B cell (primary cell): Measurements from ENCODE around the gene TGFBR3. TPM values are rescaled to one million over a fixed set of nuclear protein-coding genes. Genes with fewer than 3 reads are reported as not detected.

Experiments used
- ATAC-seq: fragments of 200-7000 bp; cut with Tn5 transposase; one replicate; pipeline ENCODE4 v1.10.0; 2021; ENCODE audit warnings: low read depth, mild to moderate bottlenecking, moderate number of reproducible peaks, moderate library complexity
- CTCF ChIA-PET: fragments of 350-600 bp; sonication (Branson Sonifier 250); formaldehyde crosslinking; loops from one replicate; lab custom pipeline; 2021; ENCODE audit warnings: antibody characterized with exemption, inconsistent platforms; lab: Charles Lee
- POLR2A ChIA-PET: fragments of 350-600 bp; sonication (Branson Sonifier 250); formaldehyde crosslinking; loops from one replicate; lab custom pipeline; 2021; ENCODE audit warnings: antibody characterized with exemption; lab: Charles Lee
- DNase-seq: peaks from one replicate; pipeline ENCODE4 v3.0.0; 2013
- H2AFZ ChIP-seq: 2 replicates; pipeline ENCODE4 v1.6.1; 2012; ENCODE audit warnings: mild to moderate bottlenecking, low read depth, low read length; ENCODE audit not compliant: insufficient read depth, poor library complexity, severe bottlenecking
- H3K27ac ChIP-seq, 2 donors: 1 replicate in 1 of 2; 2 replicates in 1 of 2; pipeline ENCODE4 v1.5.1; 2012 to 2013; ENCODE audit warnings: low read length in 2 of 2, mild to moderate bottlenecking in 2 of 2, moderate library complexity in 1 of 2
- H3K27me3 ChIP-seq, 4 experiments: fragments of 200-600 bp in 1 of 4; sonication (generic) in 1 of 4; replicated peaks in 1 of 4; 1 replicate in 2 of 4; 2 replicates in 2 of 4; pipeline versions ENCODE4 v1.6.1 to v1.7.0; 2013 to 2016; ENCODE audit warnings: low read length in 3 of 4, mild to moderate bottlenecking in 2 of 4, mixed read lengths in 1 of 4, moderate library complexity in 1 of 4; ENCODE audit not compliant: insufficient read depth in 4 of 4, control insufficient read depth in 3 of 4; ENCODE audit errors: control extremely low read depth in 1 of 4
- H3K36me3 ChIP-seq, 2 experiments: replicated peaks in 1 of 2; 1 replicate in 1 of 2; 2 replicates in 1 of 2; pipeline versions ENCODE4 v1.6.1 to v1.7.1; 2013; ENCODE audit warnings: low read length in 1 of 2; ENCODE audit not compliant: insufficient read depth in 2 of 2, control insufficient read depth in 1 of 2; ENCODE audit errors: control extremely low read depth in 1 of 2, extremely low read depth in 1 of 2
- H3K4me1 ChIP-seq, 2 donors: fragments of 200-600 bp in 1 of 2; sonication (generic) in 1 of 2; 1 replicate in 1 of 2; 2 replicates in 1 of 2; pipeline versions ENCODE4 v1.5.1 to v1.6.1; 2013 to 2017; ENCODE audit warnings: low read length in 2 of 2; ENCODE audit not compliant: control insufficient read depth in 2 of 2, insufficient read depth in 2 of 2
- H3K4me2 ChIP-seq: replicated peaks from 2 replicates; pipeline ENCODE3; 2012; ENCODE audit warnings: mild to moderate bottlenecking, low read depth, low read length; ENCODE audit not compliant: poor library complexity, severe bottlenecking
- H3K4me3 ChIP-seq, 5 experiments: fragments of 200-600 bp in 1 of 5; sonication (generic) in 1 of 5; 1 replicate in 3 of 5; 2 replicates in 2 of 5; pipeline versions ENCODE4 v1.5.1 to v1.7.0; 2011 to 2016; ENCODE audit warnings: low read length in 4 of 5, mild to moderate bottlenecking in 4 of 5, low read depth in 2 of 5, control low read depth in 1 of 5, moderate library complexity in 1 of 5; ENCODE audit not compliant: insufficient read depth in 1 of 5; ENCODE audit errors: control extremely low read depth in 1 of 5, extremely low read depth in 1 of 5
- H3K79me2 ChIP-seq: fragments of 200-600 bp; sonication (generic); one replicate; pipeline ENCODE4 v1.6.0; 2016; ENCODE audit warnings: low read length; ENCODE audit not compliant: control insufficient read depth, insufficient read depth
- H3K9ac ChIP-seq: fragments of 200-600 bp; sonication (generic); 2 replicates; pipeline ENCODE4 v1.6.1; 2017; ENCODE audit warnings: mild to moderate bottlenecking, low read length, moderate library complexity
- H3K9me3 ChIP-seq, 3 donors: one replicate each; pipeline versions ENCODE4 v1.6.1 to v1.7.1; 2013; ENCODE audit warnings: low read length in 2 of 3; ENCODE audit not compliant: control insufficient read depth in 2 of 3, insufficient read depth in 1 of 3; ENCODE audit errors: control extremely low read depth in 1 of 3
- H4K20me1 ChIP-seq: 2 replicates; pipeline ENCODE4 v1.6.0; 2012; ENCODE audit warnings: mild to moderate bottlenecking, low read length; ENCODE audit not compliant: insufficient read depth, control insufficient read depth, poor library complexity, severe bottlenecking
- H3K27ac Mint-ChIP-seq: one replicate; pipeline ENCODE4 v1.8.0; 2021; ENCODE audit warnings: mixed read lengths
- H3K27me3 Mint-ChIP-seq: one replicate; pipeline ENCODE4 v1.8.0; 2021; ENCODE audit warnings: mixed read lengths
- H3K4me1 Mint-ChIP-seq: one replicate; pipeline ENCODE4 v1.8.0; 2021; ENCODE audit warnings: mixed read lengths
- H3K4me3 Mint-ChIP-seq: one replicate; pipeline ENCODE4 v1.8.0; 2021; ENCODE audit warnings: mixed read lengths
- H3K9me3 Mint-ChIP-seq: one replicate; pipeline ENCODE4 v1.8.0; 2022; ENCODE audit warnings: mixed read lengths; ENCODE audit not compliant: insufficient read depth
- EZH2 ChIP-seq: IDR thresholded peaks from 2 replicates; pipeline ENCODE4 v1.6.1; 2012; ENCODE audit warnings: borderline replicate concordance, low read depth, mild to moderate bottlenecking, moderate library complexity, low read length; ENCODE audit not compliant: insufficient read depth, poor library complexity, severe bottlenecking
- WGBS: methylation state at CpG from one replicate; pipeline ENCODE4 v1.1.5; 2013; ENCODE audit warnings: missing lambda C conversion rate; ENCODE audit not compliant: insufficient coverage; 5-methylcytosine and 5-hydroxymethylcytosine counted together
- intact Hi-C: fragments of 100-400 bp; cut with micrococcal nuclease; formaldehyde crosslinking; loops from one replicate; pipeline ENCODE4 v1.10.0; 2022
- polyA plus RNA-seq: library from polyadenylated mRNA; depleted of rRNA; stranded (reverse); fragments of >200 nt; gene quantifications from 2 replicates; pipeline ENCODE4 v1.2.3, GENCODE V29; 2012
- total RNA-seq, 2 donors: library from RNA; stranded (reverse); fragments of 120-200 nt in 1 of 2; gene quantifications; 1 replicate in 1 of 2; 2 replicates in 1 of 2; pipeline versions ENCODE4 v1.2.3 to v1.2.4, GENCODE V29; 2013 to 2022
- TF ChIP-seq, protein P1 (sequence below): fragments of 200-600 bp; IDR thresholded peaks from one replicate; pipeline ENCODE4 v1.8.0; 2022; ENCODE audit warnings: antibody characterized with exemption, mild to moderate bottlenecking

Gene TGFBR3
- total and polyA plus RNA-seq, 2 donors (not counting 1 experiment from before 2014, with no cell fraction given), result 0.10 to 0.12 TPM

GRCh38 chr1:91741906-91742305, 144.0 kb downstream of the TGFBR3 start:
- H3K27ac Mint-ChIP-seq, result no peak overlapping the region
- TF ChIP-seq, protein P1, sequence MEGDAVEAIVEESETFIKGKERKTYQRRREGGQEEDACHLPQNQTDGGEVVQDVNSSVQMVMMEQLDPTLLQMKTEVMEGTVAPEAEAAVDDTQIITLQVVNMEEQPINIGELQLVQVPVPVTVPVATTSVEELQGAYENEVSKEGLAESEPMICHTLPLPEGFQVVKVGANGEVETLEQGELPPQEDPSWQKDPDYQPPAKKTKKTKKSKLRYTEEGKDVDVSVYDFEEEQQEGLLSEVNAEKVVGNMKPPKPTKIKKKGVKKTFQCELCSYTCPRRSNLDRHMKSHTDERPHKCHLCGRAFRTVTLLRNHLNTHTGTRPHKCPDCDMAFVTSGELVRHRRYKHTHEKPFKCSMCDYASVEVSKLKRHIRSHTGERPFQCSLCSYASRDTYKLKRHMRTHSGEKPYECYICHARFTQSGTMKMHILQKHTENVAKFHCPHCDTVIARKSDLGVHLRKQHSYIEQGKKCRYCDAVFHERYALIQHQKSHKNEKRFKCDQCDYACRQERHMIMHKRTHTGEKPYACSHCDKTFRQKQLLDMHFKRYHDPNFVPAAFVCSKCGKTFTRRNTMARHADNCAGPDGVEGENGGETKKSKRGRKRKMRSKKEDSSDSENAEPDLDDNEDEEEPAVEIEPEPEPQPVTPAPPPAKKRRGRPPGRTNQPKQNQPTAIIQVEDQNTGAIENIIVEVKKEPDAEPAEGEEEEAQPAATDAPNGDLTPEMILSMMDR, result no peak
- TF ChIP-seq EZH2, result no peak
- H3K27ac ChIP-seq, result no peak overlapping the region
- no peaks in the 10 kb centered on the region for H3K4me1 ChIP-seq
- no peak for DNase-seq
- no peaks in the 10 kb centered on the region for H3K79me2 ChIP-seq
- H3K27me3 ChIP-seq, result no peaks in the 10 kb centered on the region
- H4K20me1 ChIP-seq, result no peaks in the 10 kb centered on the region
- no peak overlapping the region for H3K4me2 ChIP-seq
- ChIA-PET CTCF (no interaction called here), POLR2A (no interaction called here)
- ATAC-seq, result no peak
- no peak overlapping the region for H2AFZ ChIP-seq
- H3K9me3 ChIP-seq, result no peaks in the 10 kb centered on the region
- no peak overlapping the region for H3K9ac ChIP-seq
- H3K4me3 ChIP-seq, result no peak overlapping the region
- peaks cover 3% of the 10 kb centered on the region for H3K27me3 Mint-ChIP-seq
- WGBS, result 91% methylated on average over 6 of the region's 6 CpGs
- H3K4me1 Mint-ChIP-seq, result no peaks in the 10 kb centered on the region
- H3K4me3 Mint-ChIP-seq, result no peak overlapping the region
- H3K9me3 Mint-ChIP-seq, result no peaks in the 10 kb centered on the region
- intact Hi-C loops, result no loop called here
- H3K36me3 ChIP-seq, result no peaks in the 10 kb centered on the region

DNA sequence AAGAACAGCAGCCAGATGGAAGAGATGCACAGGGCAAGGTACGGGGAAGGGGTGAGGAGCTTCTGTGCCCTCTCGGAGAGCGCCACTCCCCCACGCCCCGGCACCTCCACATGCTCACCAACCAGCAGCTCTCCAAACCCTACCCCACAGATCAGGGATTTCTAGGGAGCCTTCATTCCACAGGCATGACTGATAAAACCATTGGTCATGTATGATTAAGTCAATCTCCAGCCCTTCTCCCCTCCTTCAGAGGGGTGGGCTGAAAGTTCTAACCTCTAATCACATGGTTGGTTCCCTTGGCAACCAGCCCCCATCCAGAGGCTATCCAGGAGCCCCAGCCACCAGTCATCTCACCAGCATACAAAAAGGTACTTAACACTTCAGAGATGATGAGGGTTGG, 144.7 kb downstream of the TGFBR3 start:
- DNase-seq, result no peak
- Histone ChIP-seq H4K20me1 (no peaks in the 10 kb centered on the region), H3K27ac (no peak overlapping the region), H2AFZ (no peak overlapping the region), H3K4me1 (no peaks in the 10 kb centered on the region), H3K27me3 (no peaks in the 10 kb centered on the region), H3K9ac (no peak overlapping the region), H3K36me3 (no peaks in the 10 kb centered on the region), H3K9me3 (no peaks in the 10 kb centered on the region), H3K4me2 (no peak overlapping the region), H3K4me3 (no peak overlapping the region), H3K79me2 (no peaks in the 10 kb centered on the region)
- H3K4me1 Mint-ChIP-seq, result no peaks in the 10 kb centered on the region
- no peak overlapping the region for H3K4me3 Mint-ChIP-seq
- TF ChIP-seq, protein P1, result no peak
- no peak for TF ChIP-seq EZH2
- no peak for ATAC-seq
- H3K27me3 Mint-ChIP-seq, result peaks cover 3% of the 10 kb centered on the region
- ChIA-PET POLR2A (no interaction called here), CTCF (no interaction called here)
- H3K27ac Mint-ChIP-seq, result no peak overlapping the region
- no CpG with 5 or more reads among the region's 5 CpGs for WGBS
- H3K9me3 Mint-ChIP-seq, result no peaks in the 10 kb centered on the region
- intact Hi-C loops, result no loop called here
